ENCODE results near the gene EEFSEC.

Gene EEFSEC

GRCh38 chr3:128422762-128423524 lies 269.7 kb downstream of the EEFSEC start:
- H3K27ac ChIP-seq: peak overlapping the region; percentile 44
- no peak for TF ChIP-seq ZFX (IDR thresholded peaks at IDR 0.05)
- TF ChIP-seq CTCF (conservative IDR thresholded peaks at IDR 0.05): no peak

GRCh38 chr3:128423525-128424147 lies 270.4 kb downstream of the EEFSEC start:
- TF ChIP-seq ZFX (IDR thresholded peaks at IDR 0.05) (no peak), CTCF (conservative IDR thresholded peaks at IDR 0.05) (no peak)
- peak overlapping the region; percentile 43 for H3K27ac ChIP-seq

GRCh38 chr3:128424508-128425069 lies 271.3 kb downstream of the EEFSEC start:
- peak overlapping the region; percentile 43; the same call in 1 of the 2 replicates for H3K27ac ChIP-seq

GRCh38 chr3:128425142-128425845 lies 272.0 kb downstream of the EEFSEC start:
- no peak for TF ChIP-seq ZFX (IDR thresholded peaks at IDR 0.05)
- no peak for TF ChIP-seq CTCF (conservative IDR thresholded peaks at IDR 0.05)
- H3K27ac ChIP-seq: peak overlapping the region; percentile 26

More at GRCh38 chr3:128424508-128425069, 271.3 kb downstream of the EEFSEC start:
- TF ChIP-seq CTCF (conservative IDR thresholded peaks at IDR 0.05) (no peak), ZFX (IDR thresholded peaks at IDR 0.05) (no peak)

GRCh38 chr3:128425846-128426127 lies 272.5 kb downstream of the EEFSEC start:
- no peak for TF ChIP-seq ZFX (IDR thresholded peaks at IDR 0.05)
- TF ChIP-seq CTCF (conservative IDR thresholded peaks at IDR 0.05): no peak
- peak overlapping the region; percentile 26 for H3K27ac ChIP-seq

GRCh38 chr3:128426128-128426921 lies 273.0 kb downstream of the EEFSEC start:
- peak overlapping the region; percentile 26 for H3K27ac ChIP-seq
- TF ChIP-seq ZFX (IDR thresholded peaks at IDR 0.05) (no peak), CTCF (conservative IDR thresholded peaks at IDR 0.05) (peak; percentile 99)
